HCT116 (cell line): ENCODE measurements around the gene PCDH17.

Experiments
- EGR1 ChIP-seq: IDR thresholded peaks from 2 replicates; pipeline ENCODE4 v1.6.1; 2012; ENCODE audit warnings: low read depth
- POLR2A ChIP-seq: IDR thresholded peaks from 2 replicates; pipeline ENCODE4 v1.7.0; 2011; ENCODE audit warnings: borderline replicate concordance; ENCODE audit not compliant: insufficient read depth, insufficient read length; ENCODE audit errors: extremely low read depth
- TF ChIP-seq, protein P1 (sequence below), 3 experiments: fragments of 200-600 bp in 1 of 3; sonication (generic) in 1 of 3; IDR thresholded peaks in 2 of 3; conservative IDR thresholded peaks in 1 of 3; 2 replicates each; pipeline ENCODE4 v1.5.1; 2012 to 2017; ENCODE audit warnings: low read depth in 2 of 3, low read length in 2 of 3, antibody characterized with exemption in 1 of 3, borderline replicate concordance in 1 of 3, control low read depth in 1 of 3, mild to moderate bottlenecking in 1 of 3, mixed read lengths in 1 of 3, mixed run types in 1 of 3, moderate library complexity in 1 of 3; ENCODE audit not compliant: insufficient read depth in 1 of 3

DNA sequence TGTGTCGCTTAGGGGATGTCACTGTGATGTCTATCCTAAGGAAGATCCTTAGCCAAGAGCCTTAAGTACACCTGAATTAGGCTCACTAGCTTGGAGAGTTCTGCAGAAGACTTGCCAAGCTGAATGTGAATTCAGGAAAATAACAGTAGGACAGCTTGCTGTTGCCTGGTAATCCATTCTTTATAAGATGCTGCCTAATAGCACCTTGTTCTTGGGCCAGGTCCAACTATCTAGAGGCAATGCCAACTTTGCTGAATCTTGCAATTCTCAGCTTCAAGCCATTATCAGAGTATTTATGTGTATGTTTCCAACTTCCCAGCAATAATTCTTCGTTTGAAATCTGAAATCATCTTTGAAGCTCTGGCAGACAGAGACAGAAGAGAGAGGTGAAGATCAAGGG is 102.8 kb downstream of the PCDH17 start:
- TF ChIP-seq, protein P1, sequence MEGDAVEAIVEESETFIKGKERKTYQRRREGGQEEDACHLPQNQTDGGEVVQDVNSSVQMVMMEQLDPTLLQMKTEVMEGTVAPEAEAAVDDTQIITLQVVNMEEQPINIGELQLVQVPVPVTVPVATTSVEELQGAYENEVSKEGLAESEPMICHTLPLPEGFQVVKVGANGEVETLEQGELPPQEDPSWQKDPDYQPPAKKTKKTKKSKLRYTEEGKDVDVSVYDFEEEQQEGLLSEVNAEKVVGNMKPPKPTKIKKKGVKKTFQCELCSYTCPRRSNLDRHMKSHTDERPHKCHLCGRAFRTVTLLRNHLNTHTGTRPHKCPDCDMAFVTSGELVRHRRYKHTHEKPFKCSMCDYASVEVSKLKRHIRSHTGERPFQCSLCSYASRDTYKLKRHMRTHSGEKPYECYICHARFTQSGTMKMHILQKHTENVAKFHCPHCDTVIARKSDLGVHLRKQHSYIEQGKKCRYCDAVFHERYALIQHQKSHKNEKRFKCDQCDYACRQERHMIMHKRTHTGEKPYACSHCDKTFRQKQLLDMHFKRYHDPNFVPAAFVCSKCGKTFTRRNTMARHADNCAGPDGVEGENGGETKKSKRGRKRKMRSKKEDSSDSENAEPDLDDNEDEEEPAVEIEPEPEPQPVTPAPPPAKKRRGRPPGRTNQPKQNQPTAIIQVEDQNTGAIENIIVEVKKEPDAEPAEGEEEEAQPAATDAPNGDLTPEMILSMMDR (IDR thresholded peaks at IDR 0.05 in 2 of 3, conservative IDR thresholded peaks at IDR 0.05 in 1 of 3; ENCODE audit: borderline replicate concordance in 1 of 3, insufficient read depth in 1 of 3, low read depth in 2 of 3, low read length in 2 of 3): no peak
- no peak for TF ChIP-seq POLR2A
- TF ChIP-seq EGR1: no peak
